Activated CD4-positive, alpha-beta memory T cell treated with anti-CD3 and anti-CD28 coated beads for 36 hours (primary cell): ENCODE results near the gene CACNA1E. TPM values are rescaled to one million over a fixed set of nuclear protein-coding genes. Genes with fewer than 3 reads are reported as not detected.

Experiments
- CTCF ChIA-PET: fragments of 350-600 bp; sonication (Branson Sonifier 250); formaldehyde crosslinking; loops from one replicate; lab custom pipeline; 2021; ENCODE audit warnings: antibody characterized with exemption, inconsistent platforms; lab: Charles Lee
- POLR2A ChIA-PET: fragments of 350-600 bp; sonication (Branson Sonifier 250); formaldehyde crosslinking; loops from one replicate; lab custom pipeline; 2021; ENCODE audit warnings: antibody characterized with exemption; lab: Charles Lee
- DNase-seq: peaks from one replicate; pipeline ENCODE4 v3.0.0-alpha.2; 2020
- H3K27ac Mint-ChIP-seq: one replicate; pipeline ENCODE4 v1.8.0; 2021; ENCODE audit warnings: mixed read lengths
- H3K27me3 Mint-ChIP-seq: one replicate; pipeline ENCODE4 v1.8.0; 2021; ENCODE audit warnings: mixed read lengths
- H3K36me3 Mint-ChIP-seq: one replicate; pipeline ENCODE4 v1.8.0; 2021; ENCODE audit warnings: mixed read lengths
- H3K4me1 Mint-ChIP-seq: one replicate; pipeline ENCODE4 v1.8.0; 2021; ENCODE audit warnings: low read depth, mixed read lengths
- H3K4me3 Mint-ChIP-seq: one replicate; pipeline ENCODE4 v1.8.0; 2021; ENCODE audit warnings: mild to moderate bottlenecking, mixed read lengths
- H3K9me3 Mint-ChIP-seq: one replicate; pipeline ENCODE4 v1.8.0; 2021; ENCODE audit warnings: mixed read lengths
- intact Hi-C: fragments of 100-400 bp; cut with micrococcal nuclease; formaldehyde crosslinking; loops from one replicate; pipeline ENCODE4 v1.15.1; 2023
- total RNA-seq, 2 experiments: library from RNA; stranded (reverse); gene quantifications; one replicate each; pipeline ENCODE4 v1.2.3, GENCODE V29; 2021

The CACNA1E gene
- total RNA-seq, 2 experiments from 2014 or later: not detected

DNA sequence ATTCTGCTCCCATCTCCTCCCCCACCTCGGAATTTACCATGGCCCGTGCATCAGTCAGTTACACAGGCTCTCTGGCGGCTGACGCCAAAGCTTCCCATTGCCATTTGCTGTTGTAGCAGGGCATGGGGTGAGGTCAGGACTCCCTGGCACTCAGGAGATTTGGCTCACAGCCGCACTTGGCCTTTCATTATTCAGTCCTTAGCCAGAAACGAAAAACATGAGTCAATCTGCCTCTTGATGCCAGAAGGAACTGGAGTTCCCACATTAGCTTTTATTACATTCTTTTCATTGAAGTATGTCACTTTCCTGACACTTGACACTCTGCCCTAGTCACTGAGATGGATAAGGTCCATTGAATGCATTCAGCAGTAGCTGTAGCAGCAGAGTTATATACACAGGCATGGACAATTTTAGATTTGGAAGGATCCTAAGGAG lies 260.6 kb downstream of the CACNA1E start:
- Mint-ChIP-seq H3K4me3 (no peak overlapping the region), H3K9me3 (no peaks in the 10 kb centered on the region), H3K36me3 (no peaks in the 10 kb centered on the region), H3K27me3 (peaks cover 2% of the 10 kb centered on the region), H3K4me1 (no peaks in the 10 kb centered on the region), H3K27ac (no peak overlapping the region)
- DNase-seq: no peak
- intact Hi-C loops: no loop called here
- ChIA-PET POLR2A (no interaction called here), CTCF (interaction anchor here (0.6 kb wide), 1 partner anchor 26 kb away, joined by 4 read pairs; no protein-coding TSS in a partner anchor)

DNA sequence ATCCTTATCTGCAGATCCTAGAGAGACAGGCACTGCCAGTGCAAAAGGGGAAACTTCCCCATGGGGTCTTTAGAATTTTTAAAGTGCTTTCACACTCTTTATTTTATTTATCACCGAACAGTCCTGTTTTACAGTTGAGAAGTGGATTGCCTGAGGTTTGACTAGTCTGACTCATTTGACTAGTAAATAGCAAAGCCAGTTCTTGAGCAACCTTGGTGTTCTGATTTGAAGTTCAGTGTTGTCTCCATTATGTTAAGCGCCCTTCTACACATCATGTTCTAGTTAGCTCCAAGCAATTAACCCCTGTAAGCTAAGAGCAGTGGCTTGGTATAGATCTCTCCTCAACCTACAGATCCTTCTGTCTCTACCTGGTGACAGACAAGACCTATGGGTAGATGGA lies 262.9 kb downstream of the CACNA1E start:
- POLR2A ChIA-PET: no interaction called here
- CTCF ChIA-PET: interaction anchor here (0.8 kb wide), 1 partner anchor 10 kb away, joined by 3 read pairs; no protein-coding TSS in a partner anchor
- DNase-seq: no peak
- Mint-ChIP-seq H3K9me3 (no peaks in the 10 kb centered on the region), H3K27me3 (peaks cover 2% of the 10 kb centered on the region), H3K4me1 (no peaks in the 10 kb centered on the region), H3K4me3 (no peak overlapping the region), H3K36me3 (no peaks in the 10 kb centered on the region), H3K27ac (no peak overlapping the region)
- intact Hi-C loops: no loop called here

DNA sequence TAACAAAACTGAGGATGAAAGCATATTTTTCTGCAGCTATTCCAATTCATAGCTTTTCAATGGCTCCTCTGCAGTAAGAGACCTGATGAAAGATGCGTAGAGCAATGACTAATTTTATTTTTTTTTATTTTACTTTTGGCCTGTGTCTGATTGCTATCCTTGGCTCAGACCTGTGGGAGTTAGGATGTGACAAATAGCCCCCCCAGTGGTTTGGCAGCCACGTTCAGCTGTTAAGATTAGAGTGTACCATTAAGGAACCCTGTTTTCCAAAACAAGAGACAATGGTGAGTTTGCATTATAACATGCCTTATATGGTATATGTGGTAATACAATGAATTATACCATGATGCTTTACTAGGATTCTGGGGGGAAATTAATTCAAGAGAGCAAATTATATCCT lies 264.7 kb downstream of the CACNA1E start:
- intact Hi-C loops: no loop called here
- H3K27me3 Mint-ChIP-seq: no peaks in the 10 kb centered on the region
- no peak overlapping the region for H3K4me3 Mint-ChIP-seq
- H3K27ac Mint-ChIP-seq: no peak overlapping the region
- POLR2A ChIA-PET: no interaction called here
- no peak for DNase-seq
- CTCF ChIA-PET: no interaction called here
- H3K36me3 Mint-ChIP-seq: no peaks in the 10 kb centered on the region
- no peaks in the 10 kb centered on the region for H3K9me3 Mint-ChIP-seq
- no peaks in the 10 kb centered on the region for H3K4me1 Mint-ChIP-seq

DNA sequence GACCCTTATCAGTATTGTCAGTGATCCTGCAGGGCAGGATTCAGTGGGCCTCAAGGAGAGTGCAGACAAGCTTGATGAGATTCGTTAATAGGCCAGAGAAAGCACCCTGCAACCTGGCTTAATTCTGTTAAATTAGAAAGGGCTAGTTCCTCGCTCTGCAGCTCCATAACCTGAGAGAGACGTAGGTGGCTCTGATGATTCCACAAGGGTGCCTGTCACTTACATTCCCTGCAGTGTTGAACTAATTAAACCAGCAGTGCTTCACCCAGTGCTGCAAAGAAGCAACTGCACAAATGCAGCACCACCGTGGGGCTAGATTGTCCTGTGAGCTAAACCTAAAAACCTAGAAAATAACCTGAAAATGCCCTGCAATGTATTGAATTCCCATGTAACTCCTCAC lies 270.8 kb downstream of the CACNA1E start:
- Mint-ChIP-seq H3K36me3 (no peaks in the 10 kb centered on the region), H3K4me1 (no peaks in the 10 kb centered on the region), H3K4me3 (no peak overlapping the region), H3K9me3 (no peaks in the 10 kb centered on the region), H3K27ac (no peak overlapping the region), H3K27me3 (no peaks in the 10 kb centered on the region)
- CTCF ChIA-PET: no interaction called here
- POLR2A ChIA-PET: no interaction called here
- intact Hi-C loops: no loop called here
- DNase-seq: no peak

DNA sequence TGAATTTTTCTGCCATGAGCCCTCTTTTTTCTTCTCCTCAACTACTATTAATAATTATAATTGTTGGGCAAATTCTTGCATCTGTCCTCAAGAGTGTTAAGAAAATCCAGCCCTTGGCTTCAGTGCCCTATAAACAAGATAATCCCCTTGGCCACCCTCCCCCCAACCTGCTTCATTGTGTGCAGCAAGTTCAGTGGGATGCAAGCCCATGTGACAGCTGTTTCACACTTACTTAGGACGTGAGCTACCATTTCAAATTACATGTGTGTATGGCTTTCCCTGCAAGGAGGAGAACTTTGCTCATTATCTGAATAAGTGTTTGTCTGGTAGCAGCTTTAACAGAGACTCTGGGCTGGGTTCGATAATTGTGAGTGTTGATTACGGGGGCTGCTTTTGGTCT lies 276.2 kb downstream of the CACNA1E start:
- Mint-ChIP-seq H3K27me3 (no peaks in the 10 kb centered on the region), H3K27ac (no peak overlapping the region), H3K9me3 (no peaks in the 10 kb centered on the region), H3K4me1 (no peaks in the 10 kb centered on the region), H3K36me3 (no peaks in the 10 kb centered on the region), H3K4me3 (no peak overlapping the region)
- ChIA-PET POLR2A (no interaction called here), CTCF (no interaction called here)
- intact Hi-C loops: no loop called here
- DNase-seq: no peak

DNA sequence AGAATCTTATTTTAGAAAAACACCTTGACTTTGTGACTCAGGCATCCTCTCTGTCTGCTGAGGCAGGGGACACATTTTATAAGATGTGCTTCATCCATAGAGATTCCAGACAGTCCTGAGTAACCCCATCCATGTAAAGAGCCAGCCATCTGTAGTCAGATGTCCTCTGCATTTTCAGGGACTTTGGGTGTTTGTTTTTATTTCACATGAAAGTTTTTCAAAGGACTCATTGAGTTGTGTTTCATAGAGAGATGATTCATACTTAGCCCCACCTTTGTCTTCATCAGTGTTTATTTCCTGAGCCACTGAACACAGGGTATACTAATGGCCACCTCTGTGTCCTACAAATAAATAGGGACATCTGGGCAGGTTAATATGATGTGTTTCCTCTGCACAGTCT lies 280.4 kb downstream of the CACNA1E start:
- no peak for DNase-seq
- Mint-ChIP-seq H3K27ac (no peak overlapping the region), H3K4me1 (no peaks in the 10 kb centered on the region), H3K9me3 (no peaks in the 10 kb centered on the region), H3K27me3 (no peaks in the 10 kb centered on the region), H3K36me3 (no peaks in the 10 kb centered on the region), H3K4me3 (no peak overlapping the region)
- ChIA-PET POLR2A (no interaction called here), CTCF (interaction anchor here (0.9 kb wide), 1 partner anchor 10 kb away, joined by 3 read pairs; no protein-coding TSS in a partner anchor)
- intact Hi-C loops: no loop called here

DNA sequence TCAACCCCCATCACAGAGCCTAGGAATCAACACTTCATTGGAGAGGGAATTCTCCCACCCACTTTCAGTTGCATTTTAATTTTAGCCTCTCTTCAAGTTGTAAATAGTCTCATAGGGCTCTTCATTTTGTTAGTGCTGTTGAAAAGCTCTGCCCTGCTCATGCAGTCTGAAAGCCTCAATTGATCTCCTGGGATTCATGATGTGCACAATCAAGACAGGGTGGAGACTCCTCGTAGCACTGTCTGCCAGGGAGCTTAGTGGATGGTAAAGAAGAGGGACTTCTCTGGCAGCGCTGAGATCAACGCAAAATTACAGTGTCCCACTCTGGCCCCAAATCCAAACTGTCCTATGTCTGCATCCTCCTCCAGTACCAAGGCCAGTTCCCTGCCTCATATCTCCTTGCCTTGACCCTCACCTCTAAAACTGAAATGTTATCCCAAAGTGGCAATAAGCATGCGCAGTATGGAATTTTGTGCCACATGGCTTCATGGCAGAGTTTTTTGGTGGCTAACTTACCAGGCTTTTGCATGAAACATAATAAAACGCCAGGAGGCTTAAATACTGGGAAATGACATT lies 282.2 kb downstream of the CACNA1E start:
- H3K27ac Mint-ChIP-seq: no peak overlapping the region
- peaks cover under 1% of the 10 kb centered on the region for H3K27me3 Mint-ChIP-seq
- ChIA-PET POLR2A (no interaction called here), CTCF (no interaction called here)
- no peaks in the 10 kb centered on the region for H3K36me3 Mint-ChIP-seq
- H3K4me3 Mint-ChIP-seq: no peak overlapping the region
- no peaks in the 10 kb centered on the region for H3K9me3 Mint-ChIP-seq
- DNase-seq: no peak
- H3K4me1 Mint-ChIP-seq: no peaks in the 10 kb centered on the region
- intact Hi-C loops: no loop called here

DNA sequence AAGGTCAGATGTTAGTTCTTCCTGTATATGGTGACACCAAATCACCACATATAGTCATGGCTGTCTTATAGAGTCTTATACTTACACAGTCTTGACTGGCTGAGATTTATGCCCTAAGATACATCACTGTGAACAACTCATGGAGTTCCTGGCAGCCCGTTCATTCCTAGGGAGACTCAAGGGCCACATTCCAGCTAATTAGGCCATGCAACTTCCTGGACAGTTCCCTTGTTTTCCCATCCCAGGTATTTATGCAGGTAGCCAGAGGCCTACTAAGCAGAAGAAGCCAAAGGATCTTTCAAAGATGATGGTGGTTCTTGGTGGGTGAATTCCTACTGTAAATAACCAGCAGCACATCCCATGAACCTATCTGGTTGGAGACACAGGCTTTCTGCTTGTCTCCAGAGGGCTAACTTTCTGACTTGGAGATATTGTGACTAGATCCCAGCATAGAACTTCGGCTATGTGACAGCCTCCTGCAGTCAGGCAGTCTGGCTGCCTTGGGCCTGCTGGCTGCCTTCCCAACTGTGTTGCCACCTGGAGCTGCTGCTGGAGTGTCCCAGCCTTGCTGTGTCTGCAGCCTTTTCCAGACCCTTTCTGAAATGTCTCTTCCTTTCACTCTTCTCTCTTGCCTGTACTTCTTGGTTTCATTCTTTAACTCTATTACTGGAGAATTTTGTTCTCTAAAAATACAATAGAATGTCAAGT lies 283.8 kb downstream of the CACNA1E start:
- Mint-ChIP-seq H3K36me3 (no peaks in the 10 kb centered on the region), H3K4me3 (no peak overlapping the region), H3K4me1 (no peaks in the 10 kb centered on the region), H3K27me3 (peaks cover 3% of the 10 kb centered on the region), H3K9me3 (no peaks in the 10 kb centered on the region), H3K27ac (no peak overlapping the region)
- intact Hi-C loops: no loop called here
- POLR2A ChIA-PET: no interaction called here
- DNase-seq: no peak
- CTCF ChIA-PET: no interaction called here

DNA sequence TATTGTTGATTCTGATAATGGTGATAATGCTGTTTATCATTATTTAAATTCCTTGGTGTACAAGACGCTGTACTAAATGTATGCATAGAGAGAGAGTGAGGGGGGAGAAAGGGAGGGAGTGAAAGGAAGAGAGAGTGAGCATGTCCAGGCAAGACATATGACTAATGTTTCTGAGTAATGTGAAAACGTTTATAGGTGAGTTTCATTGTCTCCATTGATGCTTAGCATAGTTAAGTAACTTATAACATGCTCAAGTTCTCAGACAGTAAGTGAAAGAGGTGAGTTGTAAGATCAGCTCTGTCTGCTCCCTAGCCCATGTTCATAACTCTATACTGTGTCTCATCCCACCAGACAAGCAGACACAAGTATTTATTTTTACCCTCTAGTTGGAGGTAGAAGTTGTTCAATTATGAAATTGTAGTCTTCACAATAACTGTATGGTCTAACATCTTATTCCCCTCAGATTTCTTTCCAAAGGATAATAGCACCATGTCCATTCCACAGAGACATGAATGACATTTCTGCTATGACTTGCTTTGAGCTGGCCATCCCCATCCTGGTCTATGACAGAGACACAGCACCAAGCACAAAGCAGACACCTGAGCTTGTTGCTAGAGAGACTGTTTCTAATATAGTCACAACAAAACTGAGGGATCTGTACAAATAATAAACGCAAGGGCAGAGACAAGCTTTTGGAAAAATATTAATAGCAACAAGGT lies 285.1 kb downstream of the CACNA1E start:
- no peak overlapping the region for H3K27ac Mint-ChIP-seq
- no peaks in the 10 kb centered on the region for H3K4me1 Mint-ChIP-seq
- intact Hi-C loops: no loop called here
- ChIA-PET POLR2A (no interaction called here), CTCF (no interaction called here)
- no peaks in the 10 kb centered on the region for H3K9me3 Mint-ChIP-seq
- H3K36me3 Mint-ChIP-seq: no peaks in the 10 kb centered on the region
- H3K4me3 Mint-ChIP-seq: no peak overlapping the region
- DNase-seq: no peak
- H3K27me3 Mint-ChIP-seq: peaks cover 3% of the 10 kb centered on the region

DNA sequence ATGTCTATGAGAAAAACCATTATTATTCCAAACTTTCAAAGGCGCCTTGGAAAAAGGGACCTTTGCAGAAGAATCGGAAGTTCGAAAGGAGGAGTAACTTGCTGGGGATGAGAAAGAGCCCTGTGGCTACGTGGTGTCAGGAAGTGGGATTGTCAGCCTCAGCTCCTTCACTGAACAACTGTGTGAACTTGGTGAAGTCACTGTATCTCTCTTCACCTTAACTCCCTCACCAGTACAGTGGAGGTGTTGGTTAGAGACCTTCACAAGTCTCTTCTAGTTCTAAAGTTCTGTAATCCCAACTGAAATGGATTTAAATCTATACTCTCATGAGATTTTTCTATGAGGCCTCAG lies 285.6 kb downstream of the CACNA1E start:
- no peak for DNase-seq
- intact Hi-C loops: no loop called here
- ChIA-PET CTCF (no interaction called here), POLR2A (no interaction called here)
- Mint-ChIP-seq H3K4me3 (no peak overlapping the region), H3K9me3 (no peaks in the 10 kb centered on the region), H3K36me3 (no peaks in the 10 kb centered on the region), H3K27ac (no peak overlapping the region), H3K4me1 (no peaks in the 10 kb centered on the region), H3K27me3 (peaks cover 3% of the 10 kb centered on the region)

DNA sequence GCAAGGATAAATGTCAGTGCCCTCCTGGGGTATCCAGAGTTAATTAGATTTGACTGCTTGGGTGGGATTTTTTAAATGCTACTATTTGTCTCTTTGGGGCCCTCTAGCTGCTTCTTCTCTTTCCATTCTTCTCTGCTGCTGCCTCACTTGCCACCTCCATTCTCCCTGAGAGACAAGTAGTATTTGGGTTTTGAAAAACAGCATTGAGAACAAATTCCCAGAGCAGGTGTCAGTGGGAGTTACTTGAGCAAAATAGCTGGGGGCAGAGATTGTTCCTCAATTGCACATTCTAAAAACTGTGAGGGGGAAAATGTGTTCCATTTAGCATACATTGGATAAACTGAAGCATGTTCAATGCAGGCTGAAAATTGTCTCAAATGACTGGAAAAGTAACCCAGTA lies 286.5 kb downstream of the CACNA1E start:
- POLR2A ChIA-PET: no interaction called here
- no peak overlapping the region for H3K27ac Mint-ChIP-seq
- no peaks in the 10 kb centered on the region for H3K4me1 Mint-ChIP-seq
- peaks cover 3% of the 10 kb centered on the region for H3K27me3 Mint-ChIP-seq
- intact Hi-C loops: no loop called here
- CTCF ChIA-PET: no interaction called here
- no peak for DNase-seq
- no peaks in the 10 kb centered on the region for H3K36me3 Mint-ChIP-seq
- H3K9me3 Mint-ChIP-seq: no peaks in the 10 kb centered on the region
- no peak overlapping the region for H3K4me3 Mint-ChIP-seq

DNA sequence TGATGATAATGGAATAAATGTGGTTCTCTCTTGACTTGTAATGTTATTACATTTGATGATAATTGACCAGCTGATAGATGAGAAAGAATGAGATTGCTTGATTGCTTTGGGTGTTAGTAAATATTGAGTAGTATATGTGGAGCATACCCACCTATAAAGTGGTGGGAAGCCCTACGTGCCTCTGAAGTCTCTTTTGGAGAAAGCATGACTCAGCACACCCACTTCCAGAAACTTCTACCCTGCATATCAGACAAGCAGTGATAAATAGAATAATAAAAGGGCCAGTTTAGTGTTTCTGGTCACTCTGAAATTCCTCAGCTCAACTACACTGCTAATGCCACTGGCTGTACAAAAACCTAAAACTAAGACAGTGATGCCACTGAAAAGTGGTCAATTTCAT lies 289.4 kb downstream of the CACNA1E start:
- Mint-ChIP-seq H3K27me3 (peaks cover 6% of the 10 kb centered on the region), H3K9me3 (no peaks in the 10 kb centered on the region), H3K4me3 (no peak overlapping the region), H3K27ac (no peak overlapping the region), H3K4me1 (no peaks in the 10 kb centered on the region), H3K36me3 (no peaks in the 10 kb centered on the region)
- intact Hi-C loops: no loop called here
- ChIA-PET CTCF (no interaction called here), POLR2A (no interaction called here)
- no peak for DNase-seq
